GM19193 (cell line): Measurements from ENCODE around the gene TWIST1.

Experiments used
- POLR2A ChIP-seq: IDR thresholded peaks from 4 replicates; pipeline ENCODE4 v1.6.1; 2011; ENCODE audit not compliant: insufficient read depth, insufficient read length; ENCODE audit errors: extremely low read depth

The TWIST1 gene

GRCh38 chr7:19117091-19117869 is at the start of gene TWIST1:
Gene TWIST1, minus strand, starts transcription at chr7:19117636. Its CDS starts 315 bp downstream, at chr7:19117321.
- no peak for TF ChIP-seq POLR2A

GRCh38 chr7:19161671-19162070 is 44.2 kb upstream of the TWIST1 start:
- TF ChIP-seq POLR2A, result no peak

GRCh38 chr7:19146699-19147098 is 29.3 kb upstream of the TWIST1 start:
- TF ChIP-seq POLR2A, result no peak

- TF ChIP-seq POLR2A, result no peak
These were observed 28.1 kb upstream of the TWIST1 start for GRCh38 chr7:19145434-19146115.

GRCh38 chr7:19144661-19145433 is 27.4 kb upstream of the TWIST1 start, which contains the start of gene FERD3L:
Gene FERD3L, minus strand, starts transcription at chr7:19145421. Its CDS starts 59 bp downstream, at chr7:19145362.
- no peak for TF ChIP-seq POLR2A

GRCh38 chr7:19143881-19144574 is 26.6 kb upstream of the TWIST1 start:
- no peak for TF ChIP-seq POLR2A

GRCh38 chr7:19139706-19140327 is 22.4 kb upstream of the TWIST1 start:
- no peak for TF ChIP-seq POLR2A

GRCh38 chr7:19133886-19134285 is 16.4 kb upstream of the TWIST1 start:
- TF ChIP-seq POLR2A, result no peak

GRCh38 chr7:19133390-19133789 is 16.0 kb upstream of the TWIST1 start:
- TF ChIP-seq POLR2A, result no peak

GRCh38 chr7:19128856-19129255 is 11.4 kb upstream of the TWIST1 start:
- TF ChIP-seq POLR2A, result no peak

- no peak for TF ChIP-seq POLR2A
These were observed 4.6 kb upstream of the TWIST1 start for GRCh38 chr7:19121977-19122588.

- TF ChIP-seq POLR2A, result no peak
These were observed 2.5 kb upstream of the TWIST1 start for GRCh38 chr7:19119870-19120486.

GRCh38 chr7:19119372-19119771 is 1.9 kb upstream of the TWIST1 start:
- no peak for TF ChIP-seq POLR2A
